Activated naive CD4-positive, alpha-beta T cell treated with anti-CD3 and anti-CD28 coated beads, Interleukin-2, amount 50 U/mL, for 24 hours (primary cell): ENCODE measurements around the gene PIN1.
"Not testable (repeated sequence)": the region's sequence is repeated elsewhere in the genome, so short reads cannot be mapped to it uniquely, and the experiment has no call there.

Experiments used
- H3K27ac Mint-ChIP-seq: one replicate; pipeline ENCODE4 v1.8.0; 2021; ENCODE audit warnings: mild to moderate bottlenecking, mixed read lengths
- H3K27me3 Mint-ChIP-seq: one replicate; pipeline ENCODE4 v1.8.0; 2021; ENCODE audit warnings: mixed read lengths
- H3K36me3 Mint-ChIP-seq: one replicate; pipeline ENCODE4 v1.8.0; 2021; ENCODE audit warnings: mixed read lengths
- H3K4me1 Mint-ChIP-seq: one replicate; pipeline ENCODE4 v1.8.0; 2021; ENCODE audit warnings: mixed read lengths
- H3K4me3 Mint-ChIP-seq: one replicate; pipeline ENCODE4 v1.8.0; 2021; ENCODE audit warnings: mild to moderate bottlenecking, mixed read lengths
- H3K9me3 Mint-ChIP-seq: one replicate; pipeline ENCODE4 v1.8.0; 2021; ENCODE audit warnings: mixed read lengths

PIN1 gene

GRCh38 chr19:9838324-9838723, 3.2 kb downstream of the PIN1 start:
- Mint-ChIP-seq H3K4me3 (no peak overlapping the region), H3K27me3 (no peaks in the 10 kb centered on the region), H3K36me3 (peaks cover 9% of the 10 kb centered on the region), H3K27ac (no peak overlapping the region), H3K9me3 (no peaks in the 10 kb centered on the region), H3K4me1 (peaks cover 22% of the 10 kb centered on the region)

GRCh38 chr19:9839415-9839814, 4.3 kb downstream of the PIN1 start:
- no peak overlapping the region for H3K4me3 Mint-ChIP-seq
- peaks cover 23% of the 10 kb centered on the region for H3K4me1 Mint-ChIP-seq
- H3K27ac Mint-ChIP-seq = no peak overlapping the region
- H3K27me3 Mint-ChIP-seq = no peaks in the 10 kb centered on the region
- no peaks in the 10 kb centered on the region for H3K9me3 Mint-ChIP-seq
- H3K36me3 Mint-ChIP-seq = peaks cover 11% of the 10 kb centered on the region

GRCh38 chr19:9842834-9843625, 7.9 kb downstream of the PIN1 start:
- Mint-ChIP-seq H3K36me3 (peaks cover 11% of the 10 kb centered on the region), H3K4me1 (peaks cover 39% of the 10 kb centered on the region), H3K4me3 (no peak overlapping the region), H3K27me3 (no peaks in the 10 kb centered on the region), H3K9me3 (no peaks in the 10 kb centered on the region), H3K27ac (no peak overlapping the region)

GRCh38 chr19:9843626-9844273, 8.6 kb downstream of the PIN1 start:
- peaks cover 42% of the 10 kb centered on the region for H3K4me1 Mint-ChIP-seq

GRCh38 chr19:9847087-9847671, 12.1 kb downstream of the PIN1 start:
- H3K4me1 Mint-ChIP-seq = peaks cover 39% of the 10 kb centered on the region
- H3K27me3 Mint-ChIP-seq = no peaks in the 10 kb centered on the region
- H3K27ac Mint-ChIP-seq = peak overlapping the region; percentile 81
- H3K4me3 Mint-ChIP-seq = no peak overlapping the region
- no peaks in the 10 kb centered on the region for H3K9me3 Mint-ChIP-seq
- H3K36me3 Mint-ChIP-seq = peaks cover 4% of the 10 kb centered on the region

More at GRCh38 chr19:9843626-9844273, 8.6 kb downstream of the PIN1 start:
- H3K4me3 Mint-ChIP-seq, H3K9me3 Mint-ChIP-seq, H3K27ac Mint-ChIP-seq, H3K27me3 Mint-ChIP-seq: not testable (repeated sequence)
- peaks cover 11% of the 10 kb centered on the region for H3K36me3 Mint-ChIP-seq

- H3K27ac Mint-ChIP-seq = no peak overlapping the region
Observed at GRCh38 chr19:9848060-9848459, 12.9 kb downstream of the PIN1 start.

GRCh38 chr19:9848762-9849161, 13.6 kb downstream of the PIN1 start:
- Mint-ChIP-seq H3K27me3 (no peaks in the 10 kb centered on the region), H3K4me3 (no peak overlapping the region), H3K27ac (no peak overlapping the region), H3K9me3 (no peaks in the 10 kb centered on the region), H3K4me1 (peaks cover 52% of the 10 kb centered on the region), H3K36me3 (peaks cover under 1% of the 10 kb centered on the region)

More at GRCh38 chr19:9848060-9848459, 12.9 kb downstream of the PIN1 start:
- H3K27me3 Mint-ChIP-seq = no peaks in the 10 kb centered on the region
- no peaks in the 10 kb centered on the region for H3K9me3 Mint-ChIP-seq
- H3K4me1 Mint-ChIP-seq = peaks cover 48% of the 10 kb centered on the region
- H3K4me3 Mint-ChIP-seq = no peak overlapping the region
- H3K36me3 Mint-ChIP-seq = peaks cover 4% of the 10 kb centered on the region

GRCh38 chr19:9849791-9850190, 14.7 kb downstream of the PIN1 start:
- Mint-ChIP-seq H3K36me3 (peaks cover 2% of the 10 kb centered on the region), H3K27me3 (no peaks in the 10 kb centered on the region), H3K9me3 (no peaks in the 10 kb centered on the region), H3K4me1 (peaks cover 56% of the 10 kb centered on the region), H3K27ac (no peak overlapping the region), H3K4me3 (no peak overlapping the region)

- Mint-ChIP-seq H3K4me3 (no peak overlapping the region), H3K4me1 (peaks cover 50% of the 10 kb centered on the region), H3K36me3 (peaks cover 2% of the 10 kb centered on the region), H3K9me3 (no peaks in the 10 kb centered on the region), H3K27ac (no peak overlapping the region), H3K27me3 (no peaks in the 10 kb centered on the region)
Observed at GRCh38 chr19:9850235-9850959, 15.3 kb downstream of the PIN1 start.

GRCh38 chr19:9854282-9854846, 19.2 kb downstream of the PIN1 start:
- no peaks in the 10 kb centered on the region for H3K27me3 Mint-ChIP-seq
- H3K36me3 Mint-ChIP-seq = peaks cover 2% of the 10 kb centered on the region
- H3K4me1 Mint-ChIP-seq = peaks cover 64% of the 10 kb centered on the region
- H3K27ac Mint-ChIP-seq = peak overlapping the region; percentile 92
- H3K4me3 Mint-ChIP-seq = no peak overlapping the region
- H3K9me3 Mint-ChIP-seq = no peaks in the 10 kb centered on the region

GRCh38 chr19:9856609-9857008, 21.5 kb downstream of the PIN1 start:
- Mint-ChIP-seq H3K4me3 (peak overlapping the region; percentile 89), H3K4me1 (peaks cover 86% of the 10 kb centered on the region), H3K36me3 (peaks cover 2% of the 10 kb centered on the region), H3K9me3 (no peaks in the 10 kb centered on the region), H3K27me3 (no peaks in the 10 kb centered on the region), H3K27ac (peak overlapping the region; percentile 96)

GRCh38 chr19:9857076-9857721, 22.1 kb downstream of the PIN1 start:
- H3K4me3 Mint-ChIP-seq = peak overlapping the region; percentile 89
- peaks cover 2% of the 10 kb centered on the region for H3K36me3 Mint-ChIP-seq
- H3K4me1 Mint-ChIP-seq = peaks cover 86% of the 10 kb centered on the region

GRCh38 chr19:9857920-9858746, 23.0 kb downstream of the PIN1 start:
- no peaks in the 10 kb centered on the region for H3K27me3 Mint-ChIP-seq
- H3K27ac Mint-ChIP-seq = peak overlapping the region; percentile 97
- H3K9me3 Mint-ChIP-seq = no peaks in the 10 kb centered on the region
- peak overlapping the region; percentile 89 for H3K4me3 Mint-ChIP-seq
- peaks cover 86% of the 10 kb centered on the region for H3K4me1 Mint-ChIP-seq
- H3K36me3 Mint-ChIP-seq = peaks cover 2% of the 10 kb centered on the region

More at GRCh38 chr19:9857076-9857721, 22.1 kb downstream of the PIN1 start:
- Mint-ChIP-seq H3K27ac (peak overlapping the region; percentile 97), H3K27me3 (no peaks in the 10 kb centered on the region), H3K9me3 (no peaks in the 10 kb centered on the region)

GRCh38 chr19:9858766-9859165, 23.6 kb downstream of the PIN1 start:
- Mint-ChIP-seq H3K27me3 (no peaks in the 10 kb centered on the region), H3K4me3 (peak overlapping the region; percentile 89), H3K4me1 (peaks cover 86% of the 10 kb centered on the region), H3K36me3 (peaks cover 1% of the 10 kb centered on the region), H3K9me3 (no peaks in the 10 kb centered on the region), H3K27ac (peak overlapping the region; percentile 97)
